ENCODE measurements around the gene HFE. TPM values are rescaled to one million over a fixed set of nuclear protein-coding genes. Genes with fewer than 3 reads are reported as not detected.

Gene HFE
- total and polyA plus RNA-seq, 4 donors, result 6.3 to 12.7 (median 8.2) TPM

DNA sequence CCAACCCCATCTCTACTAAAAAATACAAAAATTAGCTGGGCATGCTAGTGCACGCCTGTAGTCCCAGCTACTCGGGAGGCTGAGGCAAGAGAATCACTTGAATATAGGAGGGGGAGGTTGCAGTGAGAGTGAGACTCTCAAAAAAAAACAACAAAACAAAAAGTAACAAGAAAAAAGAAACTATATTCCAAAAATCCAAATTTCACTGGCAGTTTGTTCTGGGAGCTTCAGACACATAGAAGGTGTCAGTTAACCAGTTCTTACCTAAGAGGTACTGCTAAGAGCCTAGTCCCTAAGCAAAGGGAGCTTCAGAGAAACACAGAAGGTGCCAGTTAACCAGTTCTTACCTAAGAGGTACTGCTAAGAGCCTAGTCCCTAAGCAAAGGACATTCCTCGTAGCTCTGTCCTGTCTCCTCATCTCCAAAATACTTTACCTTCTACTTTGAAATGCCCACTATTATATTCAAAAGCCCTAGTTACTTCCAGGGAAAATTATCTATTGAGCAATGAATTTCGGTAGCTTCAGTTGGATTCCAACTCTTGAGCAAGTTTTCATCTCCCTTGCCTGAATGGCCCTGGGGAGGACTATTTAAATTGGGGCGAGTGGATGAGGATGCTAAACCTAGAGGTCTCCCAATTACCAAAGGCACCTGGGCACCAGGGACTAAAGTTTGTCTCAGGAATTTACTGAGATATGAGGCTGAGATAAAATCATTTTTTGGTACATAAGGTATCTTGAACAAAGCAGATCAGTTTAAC is 41.0 kb downstream of the HFE start (continued):
- TF ChIP-seq HNF4A (conservative IDR thresholded peaks at IDR 0.05) (no peak), NR2F2 (IDR thresholded peaks at IDR 0.05) (no peak), FOXA2 (IDR thresholded peaks at IDR 0.05) (no peak), RXRA (IDR thresholded peaks at IDR 0.05) (no peak), YY1 (IDR thresholded peaks at IDR 0.05) (no peak), TAF1 (conservative IDR thresholded peaks at IDR 0.05) (no peak), EGR1 (IDR thresholded peaks at IDR 0.05; ENCODE audit: low read depth in 2 of 2) (no peak), FOXA1 (IDR thresholded peaks at IDR 0.05) (no peak)
- TF ChIP-seq, protein P1, sequence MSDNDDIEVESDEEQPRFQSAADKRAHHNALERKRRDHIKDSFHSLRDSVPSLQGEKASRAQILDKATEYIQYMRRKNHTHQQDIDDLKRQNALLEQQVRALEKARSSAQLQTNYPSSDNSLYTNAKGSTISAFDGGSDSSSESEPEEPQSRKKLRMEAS (IDR thresholded peaks at IDR 0.05), result no peak

DNA sequence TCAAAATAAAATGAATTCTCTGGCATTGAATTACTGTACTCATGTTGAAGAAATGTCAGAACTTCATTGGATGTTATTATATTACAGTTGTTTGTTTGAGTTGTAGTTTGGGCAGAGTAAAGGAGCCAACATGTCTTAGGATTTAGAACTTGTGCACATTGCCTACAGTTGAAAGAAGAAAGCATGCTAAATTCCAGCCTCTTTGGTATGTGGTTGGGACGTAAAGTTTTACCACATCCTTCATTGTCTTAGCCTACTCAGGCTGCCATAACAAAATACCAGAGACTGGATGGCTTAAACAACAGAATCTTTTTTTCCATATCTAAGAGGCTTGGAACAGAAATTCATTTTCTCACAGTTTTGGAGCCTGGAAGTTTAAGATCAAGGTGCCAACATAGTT is 42.4 kb downstream of the HFE start:
- no peak overlapping the region for H3K9ac ChIP-seq (ENCODE audit: low read depth in 1 of 2, low read length in 2 of 2)
- H3K27me3 ChIP-seq (ENCODE audit: control insufficient read depth in 4 of 4, insufficient read depth in 4 of 4, low read length in 3 of 4), result no peaks in the 10 kb centered on the region
- peaks cover 0 to 29% (median 8%) of the 10 kb centered on the region in 4 donors for H3K36me3 ChIP-seq (ENCODE audit: control insufficient read depth in 4 of 4, insufficient read depth in 3 of 4, low read depth in 1 of 4, low read length in 3 of 4)
- DNase-seq (ENCODE audit: low spot score), result no peak
- no peak for TF ChIP-seq FOXA2 (IDR thresholded peaks at IDR 0.05)
- TF ChIP-seq, protein P2, sequence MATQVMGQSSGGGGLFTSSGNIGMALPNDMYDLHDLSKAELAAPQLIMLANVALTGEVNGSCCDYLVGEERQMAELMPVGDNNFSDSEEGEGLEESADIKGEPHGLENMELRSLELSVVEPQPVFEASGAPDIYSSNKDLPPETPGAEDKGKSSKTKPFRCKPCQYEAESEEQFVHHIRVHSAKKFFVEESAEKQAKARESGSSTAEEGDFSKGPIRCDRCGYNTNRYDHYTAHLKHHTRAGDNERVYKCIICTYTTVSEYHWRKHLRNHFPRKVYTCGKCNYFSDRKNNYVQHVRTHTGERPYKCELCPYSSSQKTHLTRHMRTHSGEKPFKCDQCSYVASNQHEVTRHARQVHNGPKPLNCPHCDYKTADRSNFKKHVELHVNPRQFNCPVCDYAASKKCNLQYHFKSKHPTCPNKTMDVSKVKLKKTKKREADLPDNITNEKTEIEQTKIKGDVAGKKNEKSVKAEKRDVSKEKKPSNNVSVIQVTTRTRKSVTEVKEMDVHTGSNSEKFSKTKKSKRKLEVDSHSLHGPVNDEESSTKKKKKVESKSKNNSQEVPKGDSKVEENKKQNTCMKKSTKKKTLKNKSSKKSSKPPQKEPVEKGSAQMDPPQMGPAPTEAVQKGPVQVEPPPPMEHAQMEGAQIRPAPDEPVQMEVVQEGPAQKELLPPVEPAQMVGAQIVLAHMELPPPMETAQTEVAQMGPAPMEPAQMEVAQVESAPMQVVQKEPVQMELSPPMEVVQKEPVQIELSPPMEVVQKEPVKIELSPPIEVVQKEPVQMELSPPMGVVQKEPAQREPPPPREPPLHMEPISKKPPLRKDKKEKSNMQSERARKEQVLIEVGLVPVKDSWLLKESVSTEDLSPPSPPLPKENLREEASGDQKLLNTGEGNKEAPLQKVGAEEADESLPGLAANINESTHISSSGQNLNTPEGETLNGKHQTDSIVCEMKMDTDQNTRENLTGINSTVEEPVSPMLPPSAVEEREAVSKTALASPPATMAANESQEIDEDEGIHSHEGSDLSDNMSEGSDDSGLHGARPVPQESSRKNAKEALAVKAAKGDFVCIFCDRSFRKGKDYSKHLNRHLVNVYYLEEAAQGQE (IDR thresholded peaks at IDR 0.05), result no peak
- TF ChIP-seq, protein P3, sequence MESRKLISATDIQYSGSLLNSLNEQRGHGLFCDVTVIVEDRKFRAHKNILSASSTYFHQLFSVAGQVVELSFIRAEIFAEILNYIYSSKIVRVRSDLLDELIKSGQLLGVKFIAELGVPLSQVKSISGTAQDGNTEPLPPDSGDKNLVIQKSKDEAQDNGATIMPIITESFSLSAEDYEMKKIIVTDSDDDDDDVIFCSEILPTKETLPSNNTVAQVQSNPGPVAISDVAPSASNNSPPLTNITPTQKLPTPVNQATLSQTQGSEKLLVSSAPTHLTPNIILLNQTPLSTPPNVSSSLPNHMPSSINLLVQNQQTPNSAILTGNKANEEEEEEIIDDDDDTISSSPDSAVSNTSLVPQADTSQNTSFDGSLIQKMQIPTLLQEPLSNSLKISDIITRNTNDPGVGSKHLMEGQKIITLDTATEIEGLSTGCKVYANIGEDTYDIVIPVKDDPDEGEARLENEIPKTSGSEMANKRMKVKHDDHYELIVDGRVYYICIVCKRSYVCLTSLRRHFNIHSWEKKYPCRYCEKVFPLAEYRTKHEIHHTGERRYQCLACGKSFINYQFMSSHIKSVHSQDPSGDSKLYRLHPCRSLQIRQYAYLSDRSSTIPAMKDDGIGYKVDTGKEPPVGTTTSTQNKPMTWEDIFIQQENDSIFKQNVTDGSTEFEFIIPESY (IDR thresholded peaks at IDR 0.05), result no peak
- no peak for TF ChIP-seq TAF1 (conservative IDR thresholded peaks at IDR 0.05)
- TF ChIP-seq, protein P4, sequence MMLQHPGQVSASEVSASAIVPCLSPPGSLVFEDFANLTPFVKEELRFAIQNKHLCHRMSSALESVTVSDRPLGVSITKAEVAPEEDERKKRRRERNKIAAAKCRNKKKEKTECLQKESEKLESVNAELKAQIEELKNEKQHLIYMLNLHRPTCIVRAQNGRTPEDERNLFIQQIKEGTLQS (IDR thresholded peaks at IDR 0.05), result no peak
- H3K9me3 ChIP-seq (ENCODE audit: control insufficient read depth in 4 of 4, low read length in 3 of 4), result no peaks in the 10 kb centered on the region
- H3K27ac ChIP-seq (ENCODE audit: low read depth in 1 of 2, low read length in 2 of 2), result no peak overlapping the region
- H3K4me3 ChIP-seq (ENCODE audit: low read depth in 1 of 3, low read length in 3 of 3), result no peak overlapping the region
- WGBS, result 90% methylated on average over 1 of the region's 1 CpG
- peaks cover 0 to 37% (median 21%) of the 10 kb centered on the region in 4 donors for H3K4me1 ChIP-seq (ENCODE audit: control insufficient read depth in 4 of 4, insufficient read depth in 4 of 4, low read length in 3 of 4)

DNA sequence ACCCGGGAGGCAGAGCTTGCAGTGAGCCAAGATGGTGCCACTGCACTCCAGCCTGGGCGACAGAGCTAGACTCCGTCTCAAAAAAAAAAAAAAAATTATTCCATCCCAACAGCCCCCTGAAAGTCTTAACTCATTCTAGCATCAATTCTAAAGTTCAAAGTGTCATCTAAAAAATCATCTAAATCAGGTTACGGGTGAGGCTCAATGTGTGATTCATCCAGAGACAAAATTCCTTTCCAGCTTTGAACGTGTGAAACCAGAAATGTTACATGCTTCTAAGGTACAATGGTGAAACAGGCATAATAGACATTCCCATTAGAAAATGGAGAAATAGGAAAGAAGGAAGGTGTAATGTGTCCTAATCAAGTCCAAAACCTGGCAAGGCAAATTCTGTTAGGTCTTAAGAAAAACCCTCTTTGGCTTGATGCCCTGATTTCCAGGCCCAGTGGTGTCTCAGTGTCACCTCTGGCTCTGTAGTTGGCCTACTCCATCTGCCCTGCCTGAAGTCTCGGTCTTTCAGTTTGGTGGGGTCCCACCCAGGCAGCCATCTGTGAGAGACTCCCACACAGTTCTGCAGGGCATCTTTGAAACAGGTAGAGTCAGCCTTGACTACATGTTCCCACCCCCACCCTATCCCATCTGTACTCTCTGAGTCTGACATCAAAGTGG is 43.5 kb downstream of the HFE start:
- Histone ChIP-seq H3K4me3 (ENCODE audit: low read depth in 1 of 3, low read length in 3 of 3) (no peak overlapping the region), H3K9me3 (ENCODE audit: control insufficient read depth in 4 of 4, low read length in 3 of 4) (no peaks in the 10 kb centered on the region), H3K27me3 (ENCODE audit: control insufficient read depth in 4 of 4, insufficient read depth in 4 of 4, low read length in 3 of 4) (no peaks in the 10 kb centered on the region), H3K4me1 (ENCODE audit: control insufficient read depth in 4 of 4, insufficient read depth in 4 of 4, low read length in 3 of 4) (peaks cover 0 to 37% (median 21%) of the 10 kb centered on the region in 4 donors), H3K36me3 (ENCODE audit: control insufficient read depth in 4 of 4, insufficient read depth in 3 of 4, low read depth in 1 of 4, low read length in 3 of 4) (peaks cover 0 to 29% (median 8%) of the 10 kb centered on the region in 4 donors), H3K9ac (ENCODE audit: low read depth in 1 of 2, low read length in 2 of 2) (no peak overlapping the region), H3K27ac (ENCODE audit: low read depth in 1 of 2, low read length in 2 of 2) (no peak overlapping the region)
- no peak for DNase-seq (ENCODE audit: low spot score)
- 96% methylated on average over 6 of the region's 6 CpGs for WGBS
- TF ChIP-seq, protein P3 (IDR thresholded peaks at IDR 0.05), result no peak
- TF ChIP-seq HNF4G (IDR thresholded peaks at IDR 0.05) (no peak), FOXA1 (IDR thresholded peaks at IDR 0.05) (no peak), SP1 (IDR thresholded peaks at IDR 0.05) (no peak), HNF4A (conservative IDR thresholded peaks at IDR 0.05) (no peak), RAD21 (IDR thresholded peaks at IDR 0.05) (no peak), FOXA2 (IDR thresholded peaks at IDR 0.05) (no peak), YY1 (IDR thresholded peaks at IDR 0.05) (no peak), RXRA (IDR thresholded peaks at IDR 0.05) (no peak), EGR1 (IDR thresholded peaks at IDR 0.05; ENCODE audit: low read depth in 2 of 2) (no peak), NR2F2 (IDR thresholded peaks at IDR 0.05) (no peak), GABPA (IDR thresholded peaks at IDR 0.05 in 1 of 2, conservative IDR thresholded peaks at IDR 0.05 in 1 of 2) (no peak)
- TF ChIP-seq, protein P2 (IDR thresholded peaks at IDR 0.05), result no peak
